AG09319 (cell line): Measurements from ENCODE around the gene TRIM29.

Experiments
- DNase-seq: peaks from one replicate; pipeline ENCODE4 v3.0.0-alpha.2; 2010; ENCODE audit warnings: low read depth; ENCODE audit errors: extremely low read depth
- TF ChIP-seq, protein P1 (sequence below): IDR thresholded peaks from 2 replicates; pipeline ENCODE4 v1.5.1; 2011; ENCODE audit warnings: low read depth, mild to moderate bottlenecking, inconsistent platforms, low read length, moderate library complexity

TRIM29 gene

DNA sequence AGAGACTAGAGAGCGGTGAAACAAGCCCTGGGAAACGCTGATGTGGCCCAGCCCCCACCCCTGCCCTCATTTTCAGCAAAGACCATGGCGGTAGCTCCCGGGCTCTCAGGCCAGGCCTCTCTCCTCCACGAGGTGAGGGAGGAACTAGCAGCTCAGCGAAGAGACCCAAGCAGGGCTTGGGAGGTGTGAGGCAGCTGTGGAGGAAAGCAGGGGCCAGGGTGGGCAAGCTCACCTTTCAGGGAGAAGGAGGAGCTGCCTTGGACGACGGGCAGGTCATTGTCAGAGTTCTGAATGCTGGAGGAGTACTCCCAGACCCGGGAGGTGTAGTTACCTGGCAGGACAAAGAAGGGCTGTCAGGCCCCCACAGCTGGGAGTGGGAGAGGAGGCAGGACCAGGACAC, 19.9 kb downstream of the TRIM29 start:
- TF ChIP-seq, protein P1, sequence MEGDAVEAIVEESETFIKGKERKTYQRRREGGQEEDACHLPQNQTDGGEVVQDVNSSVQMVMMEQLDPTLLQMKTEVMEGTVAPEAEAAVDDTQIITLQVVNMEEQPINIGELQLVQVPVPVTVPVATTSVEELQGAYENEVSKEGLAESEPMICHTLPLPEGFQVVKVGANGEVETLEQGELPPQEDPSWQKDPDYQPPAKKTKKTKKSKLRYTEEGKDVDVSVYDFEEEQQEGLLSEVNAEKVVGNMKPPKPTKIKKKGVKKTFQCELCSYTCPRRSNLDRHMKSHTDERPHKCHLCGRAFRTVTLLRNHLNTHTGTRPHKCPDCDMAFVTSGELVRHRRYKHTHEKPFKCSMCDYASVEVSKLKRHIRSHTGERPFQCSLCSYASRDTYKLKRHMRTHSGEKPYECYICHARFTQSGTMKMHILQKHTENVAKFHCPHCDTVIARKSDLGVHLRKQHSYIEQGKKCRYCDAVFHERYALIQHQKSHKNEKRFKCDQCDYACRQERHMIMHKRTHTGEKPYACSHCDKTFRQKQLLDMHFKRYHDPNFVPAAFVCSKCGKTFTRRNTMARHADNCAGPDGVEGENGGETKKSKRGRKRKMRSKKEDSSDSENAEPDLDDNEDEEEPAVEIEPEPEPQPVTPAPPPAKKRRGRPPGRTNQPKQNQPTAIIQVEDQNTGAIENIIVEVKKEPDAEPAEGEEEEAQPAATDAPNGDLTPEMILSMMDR = no peak
- no peak for DNase-seq

DNA sequence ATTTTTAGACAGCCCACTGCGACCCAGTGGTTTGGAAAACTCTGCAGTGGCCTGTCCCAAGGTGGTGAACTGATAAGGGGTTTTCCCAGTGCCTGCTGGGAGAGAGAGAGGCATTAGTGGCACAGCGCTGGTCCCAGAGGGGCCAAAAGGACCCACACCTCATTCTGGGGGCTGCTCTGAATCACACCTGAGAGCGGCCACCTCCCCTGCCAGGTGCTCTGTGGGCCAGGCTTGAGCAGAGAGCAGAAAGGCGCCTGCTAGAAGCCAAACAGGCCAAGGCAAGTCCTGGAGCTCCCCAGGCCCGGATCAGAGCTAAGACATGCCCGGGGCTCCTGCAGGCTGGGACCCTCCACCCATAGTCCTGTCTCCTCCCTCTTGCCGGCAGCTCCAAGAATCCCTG, 20.9 kb downstream of the TRIM29 start:
- TF ChIP-seq, protein P1 = no peak
- DNase-seq = no peak

DNA sequence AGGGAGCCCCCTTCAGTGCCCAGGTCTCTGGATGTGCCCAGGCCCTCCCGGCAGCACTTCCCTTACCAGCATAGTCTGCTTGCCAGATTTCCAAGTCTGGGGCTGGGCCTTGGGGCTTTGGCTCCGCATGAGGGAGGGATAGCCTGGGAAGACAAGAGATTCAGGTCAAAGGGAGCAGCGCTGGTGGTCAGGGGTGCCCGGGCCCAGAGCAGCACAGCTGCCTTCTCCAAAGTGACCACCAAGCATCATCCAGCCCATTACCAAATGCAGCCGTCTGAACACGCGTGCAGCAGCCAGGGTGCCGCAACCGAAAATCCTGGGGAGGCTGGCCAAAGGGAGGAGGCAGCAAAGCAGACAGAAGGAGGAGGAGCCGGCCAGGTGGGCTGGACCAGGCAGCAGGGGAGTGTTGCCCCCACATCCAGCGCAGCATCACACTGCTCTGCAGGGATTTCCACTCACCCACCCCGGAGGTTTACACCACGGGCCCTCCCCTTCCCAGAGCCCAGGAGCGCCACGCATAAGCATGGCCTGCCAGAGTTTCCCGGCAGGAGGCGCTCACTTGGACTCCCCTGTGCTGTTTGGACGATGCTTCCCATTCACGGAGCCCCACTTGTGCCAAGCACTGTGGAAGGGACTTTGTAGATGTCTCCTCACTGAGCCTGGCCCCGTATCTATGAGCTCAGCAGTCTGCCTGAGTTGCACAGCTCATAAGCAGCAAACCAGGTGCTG, 22.5 kb downstream of the TRIM29 start:
- TF ChIP-seq, protein P1 = no peak; the same call in 1 of the 2 replicates
- DNase-seq = no peak

DNA sequence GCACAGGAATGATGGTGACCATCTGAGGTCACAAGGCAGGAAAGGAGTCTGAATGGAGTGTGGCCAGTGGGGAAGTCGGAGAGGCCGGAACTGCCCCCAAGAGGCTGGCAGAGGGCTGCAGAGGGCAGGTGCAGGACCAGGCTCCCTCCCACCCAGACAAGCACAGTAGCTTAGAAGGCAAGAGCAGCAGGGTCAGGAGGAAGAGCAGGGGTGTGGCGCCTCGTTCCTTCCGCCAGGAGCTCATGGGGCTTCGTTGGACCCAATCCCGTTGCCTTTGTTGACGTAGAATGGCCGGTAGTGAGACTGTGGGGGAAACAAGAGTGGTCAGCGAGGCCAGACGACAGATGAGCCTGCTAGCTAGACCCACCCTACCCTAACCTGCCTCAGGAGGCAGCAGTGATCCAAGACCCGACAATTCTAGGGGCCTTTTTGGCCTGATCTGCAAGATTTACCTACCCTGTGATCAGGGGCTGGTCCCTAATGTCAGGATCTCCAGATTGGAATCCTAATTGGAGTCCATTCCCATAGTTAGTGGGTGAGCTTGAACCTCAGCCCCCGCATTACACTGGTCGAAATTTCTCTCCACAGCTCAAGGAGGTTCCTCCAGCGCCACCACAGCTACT, 25.6 kb downstream of the TRIM29 start:
- no peak for DNase-seq
- TF ChIP-seq, protein P1 = no peak

DNA sequence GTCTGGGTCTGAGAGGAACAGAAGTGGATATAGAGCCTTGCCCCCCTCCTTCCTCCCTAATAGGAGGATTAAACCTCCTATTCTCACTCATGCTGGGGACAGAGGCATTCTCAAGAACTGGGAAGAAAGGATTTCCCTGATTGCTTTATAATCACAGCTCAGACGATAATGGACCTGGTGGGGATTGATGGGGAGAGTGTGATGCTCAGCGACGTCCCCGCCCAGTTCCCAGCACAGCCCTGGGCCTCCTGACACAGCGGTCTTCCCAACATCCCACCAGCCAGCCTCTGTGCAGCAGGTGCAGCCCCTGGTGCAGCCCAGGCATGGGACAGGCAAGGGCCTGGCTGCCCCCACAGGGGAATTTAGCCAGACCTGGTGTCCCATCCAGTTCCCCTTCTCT, 28.4 kb downstream of the TRIM29 start:
- DNase-seq = no peak
- TF ChIP-seq, protein P1 = no peak

DNA sequence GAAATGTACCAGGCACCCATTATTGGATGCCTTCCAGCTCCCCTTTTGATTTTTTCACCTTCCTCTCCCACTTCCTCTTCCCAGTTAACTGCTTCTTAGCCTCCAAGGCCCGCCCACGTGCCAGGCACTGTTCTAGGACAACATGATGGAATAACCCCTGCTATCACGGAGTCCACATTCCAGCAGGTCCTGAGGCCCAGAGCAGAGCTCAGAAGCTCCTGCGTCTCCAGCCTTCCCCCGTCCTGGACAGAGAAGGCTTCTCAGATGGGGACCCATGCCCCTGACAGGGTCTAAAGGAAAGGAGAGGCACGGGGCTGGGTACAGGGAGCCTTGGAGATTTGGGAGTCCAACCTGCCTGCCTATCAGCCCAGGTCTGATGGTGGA, 29.1 kb downstream of the TRIM29 start:
- DNase-seq = no peak

More for the DNA sequence above, 29.1 kb downstream of the TRIM29 start:
- TF ChIP-seq, protein P1 = no peak
